ENCODE results near the gene GALNTL6.

- TF ChIP-seq CTCF (IDR thresholded peaks at IDR 0.05) (no peak), POLR2A (IDR thresholded peaks at IDR 0.05) (no peak)
Observed at GRCh38 chr4:172061204-172061603, 248.0 kb downstream of the GALNTL6 start.

Data from lower leg skin (tissue), 3 donors.